OCI-LY3 (cell line): ENCODE results near the gene PAK1.

ENCODE experiments used
- CTCF ChIP-seq: fragments of 200-600, 300-600 bp; sonication (generic); IDR thresholded peaks from 2 replicates; pipeline ENCODE4 v1.5.1; 2014; ENCODE audit warnings: antibody characterized with exemption, low read length, low read depth
- EZH2phosphoT487 ChIP-seq: fragments of 200-600 bp; shearing (Covaris generic); IDR thresholded peaks from 2 replicates; pipeline ENCODE4 v1.6.1; 2018; ENCODE audit warnings: antibody characterized with exemption, mixed run types, low read depth

DNA sequence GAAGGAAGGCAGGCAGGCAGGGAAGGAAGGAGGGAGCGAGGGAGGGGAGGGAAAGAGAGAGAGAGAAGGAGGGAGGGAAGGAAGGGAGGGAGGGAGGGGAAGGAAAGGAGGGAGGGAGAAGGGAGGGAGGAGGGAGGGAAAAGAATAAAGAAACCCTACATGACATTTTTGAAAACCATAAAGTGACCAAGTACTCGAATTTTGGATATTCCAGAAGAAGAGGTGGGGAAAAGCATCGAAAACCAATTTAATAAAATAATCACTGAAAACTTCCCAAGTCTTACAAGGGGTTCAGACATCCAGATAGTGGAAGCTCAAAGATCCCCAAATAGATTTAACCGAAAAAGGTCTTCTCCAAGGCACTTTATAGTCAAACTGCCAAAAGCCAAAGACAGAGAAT, 184.2 kb downstream of the PAK1 start:
- TF ChIP-seq CTCF (no peak), EZH2phosphoT487 (no peak)
